NCI-H526 (cell line): ENCODE results near the gene TUBA3E.
"Not testable (repeated sequence)": the region's sequence is repeated elsewhere in the genome, so short reads cannot be mapped to it uniquely, and the experiment has no call there.

ENCODE experiments used
- DNase-seq, 2 experiments: peaks; one replicate each; lab custom pipeline; 2025; lab: John Stamatoyannopoulos, UW

Gene TUBA3E

GRCh38 chr2:130198343-130198742 lies at the start of gene TUBA3E:
Gene TUBA3E (minus strand): TSS chr2:130198439. CDS start chr2:130198360, 79 bp downstream.
- DNase-seq, result no peak

DNA sequence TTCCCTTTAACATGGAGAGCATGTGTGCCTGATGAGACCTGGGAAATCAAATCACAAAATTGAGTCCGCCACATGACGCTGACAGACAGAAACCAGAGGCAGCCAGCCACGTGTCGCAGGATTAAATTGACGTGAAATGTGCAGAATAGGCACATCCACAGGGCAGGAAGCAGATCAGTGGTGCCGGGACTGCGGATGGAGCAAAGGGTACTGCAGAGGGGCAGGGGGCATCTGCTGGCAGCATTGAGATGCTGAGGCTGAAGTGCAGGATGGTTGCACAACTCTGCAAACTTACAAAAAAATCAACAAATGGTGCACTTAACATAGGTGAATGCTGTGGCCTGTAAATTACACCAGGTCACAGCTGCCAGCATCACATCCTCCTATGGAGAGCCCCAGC lies 48.2 kb upstream of the TUBA3E start:
- no peak for DNase-seq

DNA sequence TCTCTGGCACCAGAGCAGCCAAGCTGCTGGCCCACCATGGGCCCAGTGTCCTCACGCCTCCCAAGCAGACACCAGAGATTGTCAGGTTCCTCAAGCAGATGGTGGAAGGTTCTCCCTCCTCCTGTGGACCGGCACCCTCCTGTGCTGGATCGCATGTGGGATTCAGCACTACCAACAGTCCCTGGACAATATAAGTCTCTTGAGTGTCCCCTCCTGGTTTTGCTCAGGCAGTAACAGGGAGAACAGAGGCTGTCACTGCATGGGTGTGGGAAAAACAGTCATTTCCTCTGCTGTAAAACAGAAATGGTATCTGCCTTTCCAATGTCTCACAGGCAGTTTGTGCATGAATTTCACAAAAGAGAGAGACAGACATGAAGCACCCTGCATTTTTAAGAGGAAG lies 47.7 kb upstream of the TUBA3E start:
- no peak for DNase-seq

DNA sequence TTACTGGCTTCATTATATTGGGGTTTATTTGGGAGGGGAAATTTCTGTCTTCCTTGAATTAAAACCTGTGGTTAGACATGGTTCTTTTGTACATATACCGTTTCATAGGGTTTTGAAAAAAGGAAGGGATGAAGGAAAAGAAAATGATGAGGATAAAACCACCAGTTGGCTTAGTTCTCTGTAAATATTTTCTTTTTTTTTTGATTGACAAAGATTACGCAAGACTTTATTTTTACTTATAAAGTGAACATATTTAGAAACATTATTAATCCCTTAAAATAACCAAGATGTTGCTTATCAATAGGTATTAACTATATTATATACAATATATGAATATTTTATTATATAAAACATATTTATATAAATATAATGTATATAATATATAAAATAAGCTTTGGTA lies 45.1 kb upstream of the TUBA3E start:
- DNase-seq, result no peak

DNA sequence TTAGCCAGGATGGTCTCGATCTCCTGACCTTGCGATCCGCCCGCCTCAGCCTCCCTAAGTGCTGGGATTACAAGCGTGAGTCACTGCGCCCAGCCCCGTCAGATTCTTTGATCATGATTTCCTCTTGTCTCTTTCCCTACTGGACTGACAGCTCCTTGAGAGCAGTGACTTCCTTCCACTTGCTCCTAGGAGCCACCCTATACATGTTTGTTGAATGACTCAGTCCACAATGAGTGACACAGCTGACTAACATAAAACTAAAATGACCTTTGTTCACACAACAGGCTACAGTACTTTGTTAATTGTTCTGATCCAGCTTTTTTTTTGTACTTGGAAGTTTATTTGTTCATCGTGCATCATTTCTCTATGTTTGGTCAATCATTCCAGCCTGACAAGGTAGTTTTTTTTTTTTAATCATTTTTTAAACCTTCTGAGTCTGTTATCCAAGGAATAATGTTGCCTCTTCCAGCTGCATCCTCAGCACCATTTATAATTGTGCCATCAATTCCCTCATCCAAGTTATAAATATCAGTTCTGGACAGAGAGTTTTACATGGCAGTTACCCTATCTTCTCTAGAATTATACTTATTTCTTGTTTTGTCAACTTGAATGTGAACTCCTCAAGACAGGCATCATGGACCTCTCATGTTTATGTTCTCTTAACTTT lies 42.9 kb upstream of the TUBA3E start:
- DNase-seq, result no peak

DNA sequence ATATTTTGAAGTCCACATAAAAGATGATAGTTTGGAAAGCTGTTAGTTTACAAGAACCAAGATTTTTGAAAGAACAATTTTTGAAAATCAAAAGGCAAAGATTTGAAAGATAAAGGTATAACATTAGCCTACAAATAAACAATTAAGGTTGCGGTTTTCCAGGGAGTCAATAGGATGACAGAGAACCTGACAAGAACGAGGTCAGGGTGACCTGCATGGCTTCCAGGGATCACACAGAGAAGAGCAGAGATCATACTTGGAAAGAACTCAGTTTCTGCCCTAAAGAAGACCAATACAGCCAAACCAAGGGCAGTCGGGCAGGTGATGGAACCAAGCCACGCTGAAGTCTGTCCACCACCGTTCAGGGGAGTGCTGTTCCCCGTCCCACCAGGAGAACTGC lies 41.3 kb upstream of the TUBA3E start:
- not testable (repeated sequence) for DNase-seq

DNA sequence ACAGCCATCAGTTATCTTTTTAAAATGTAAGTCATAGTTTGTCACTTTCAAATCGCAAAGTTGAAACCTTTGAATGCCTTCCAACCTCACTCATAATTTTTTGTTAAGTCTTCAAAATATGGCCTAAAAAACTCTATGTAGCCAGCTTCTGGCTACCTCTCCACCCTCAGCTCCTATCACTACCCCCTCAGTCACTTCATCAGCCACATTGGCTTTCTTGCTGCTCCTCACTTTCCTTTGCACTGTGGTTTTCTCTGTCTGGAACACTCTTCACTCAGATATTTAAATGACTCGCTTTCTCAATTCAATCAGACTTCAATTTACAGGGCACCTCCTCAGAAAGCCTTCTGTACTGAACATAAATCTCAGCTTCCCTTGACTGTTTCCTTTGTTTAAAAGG lies 34.8 kb upstream of the TUBA3E start:
- not testable (repeated sequence) for DNase-seq

DNA sequence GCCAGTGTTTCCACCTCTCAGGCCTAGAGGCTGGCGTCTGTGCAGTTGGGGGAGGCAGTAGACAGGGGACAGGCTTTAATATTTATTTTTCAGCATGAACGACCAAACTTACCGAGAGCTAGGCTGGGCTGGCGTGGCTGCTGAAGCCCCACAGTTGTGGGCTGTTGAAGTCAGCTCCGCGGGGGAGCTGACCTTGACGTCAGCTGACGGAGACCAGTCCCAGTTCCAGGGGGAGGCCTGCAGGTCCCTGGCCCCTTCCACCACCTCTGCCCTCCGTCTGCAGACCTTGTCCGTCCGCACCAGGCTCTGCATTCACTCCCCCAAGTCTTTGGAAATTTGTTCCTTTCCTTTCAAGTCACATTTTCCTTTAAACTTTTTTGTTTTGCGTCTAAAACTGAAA lies 33.4 kb upstream of the TUBA3E start:
- no peak for DNase-seq

DNA sequence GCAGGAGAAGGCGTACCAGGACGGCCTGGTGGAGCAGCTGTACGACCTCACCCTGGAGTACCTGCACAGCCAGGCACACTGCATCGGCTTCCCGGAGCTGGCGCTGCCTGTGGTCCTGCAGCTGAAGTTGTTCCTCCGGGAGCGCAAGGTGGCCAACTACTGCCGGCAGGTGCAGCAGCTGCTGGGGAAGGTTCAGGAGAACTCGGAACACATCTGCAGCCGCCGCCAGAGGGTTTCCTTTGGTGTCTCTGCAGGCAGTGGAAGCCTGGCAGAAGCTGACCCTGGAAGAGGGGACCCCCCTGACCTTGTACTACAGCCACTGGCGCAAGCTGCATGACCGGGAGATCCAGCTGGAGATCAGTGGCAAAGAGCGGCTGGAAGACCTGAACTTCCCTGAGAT lies 32.7 kb upstream of the TUBA3E start:
- peak in 1 of 2 experiments; percentile 11 for DNase-seq

GRCh38 chr2:130230376-130230775 lies 32.1 kb upstream of the TUBA3E start:
- not testable (repeated sequence) for DNase-seq

DNA sequence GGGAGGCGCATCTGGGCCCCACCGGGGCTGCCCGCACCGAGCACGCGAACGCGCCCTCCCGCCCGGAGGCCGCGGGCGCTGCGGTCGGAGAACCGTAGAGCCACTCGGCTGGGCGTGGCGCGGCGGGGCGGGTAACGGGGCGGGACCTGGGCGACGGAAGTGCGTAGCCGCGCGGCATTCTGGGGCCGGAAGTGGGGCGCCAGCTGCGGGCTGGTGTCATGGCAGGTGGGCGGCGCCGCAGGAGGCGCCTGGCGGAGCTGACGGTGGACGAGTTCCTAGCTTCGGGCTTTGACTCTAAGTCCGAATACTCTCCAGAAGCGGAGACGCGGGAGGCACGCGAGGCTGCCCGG lies 30.9 kb upstream of the TUBA3E start:
- DNase-seq, result not testable (repeated sequence)

- DNase-seq, result not testable (repeated sequence)
Measured at GRCh38 chr2:130228467-130229160, 30.4 kb upstream of the TUBA3E start.

GRCh38 chr2:130228005-130228404 lies 29.8 kb upstream of the TUBA3E start:
- not testable (repeated sequence) for DNase-seq

DNA sequence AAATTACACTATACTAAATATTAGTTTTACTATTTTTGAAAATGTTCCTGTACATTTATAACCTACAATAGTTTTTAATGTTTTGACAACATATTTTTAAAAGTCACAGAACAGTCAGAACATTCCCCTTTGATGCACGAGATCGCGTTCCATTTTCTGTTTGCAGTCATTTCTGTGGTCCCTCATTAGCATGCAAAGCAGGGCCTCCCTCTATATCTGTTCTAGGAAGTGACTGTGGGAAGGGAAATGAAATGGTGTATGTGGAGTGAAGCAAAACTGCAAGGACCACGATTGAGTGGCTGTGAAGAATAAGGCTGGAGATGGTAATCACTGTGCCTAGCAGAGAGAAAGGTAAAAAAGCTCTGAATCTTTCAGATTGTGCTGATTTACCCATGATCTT lies 24.3 kb upstream of the TUBA3E start:
- DNase-seq, result peak in 1 of 2 experiments; percentile 52

DNA sequence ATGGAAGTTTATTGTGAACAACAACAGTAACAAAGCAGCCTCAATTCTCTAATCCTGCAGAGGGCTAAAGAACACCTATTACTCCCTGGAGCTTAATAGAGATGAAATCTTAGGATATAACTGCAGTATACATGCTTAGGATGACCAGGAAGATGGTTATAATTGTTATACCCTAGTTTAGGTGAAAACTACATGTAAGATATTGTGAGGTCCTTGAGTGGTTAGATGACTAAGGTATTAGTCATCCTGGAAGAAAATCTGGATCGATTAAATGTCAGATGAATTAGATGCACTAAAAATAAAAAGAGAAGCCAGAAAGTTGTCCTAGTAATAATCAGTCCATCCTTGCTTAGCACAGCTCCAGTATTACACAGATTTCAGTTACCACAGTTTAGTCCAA lies 22.3 kb upstream of the TUBA3E start:
- DNase-seq, result not testable (repeated sequence)

GRCh38 chr2:130219147-130219546 lies 20.9 kb upstream of the TUBA3E start:
- not testable (repeated sequence) for DNase-seq

DNA sequence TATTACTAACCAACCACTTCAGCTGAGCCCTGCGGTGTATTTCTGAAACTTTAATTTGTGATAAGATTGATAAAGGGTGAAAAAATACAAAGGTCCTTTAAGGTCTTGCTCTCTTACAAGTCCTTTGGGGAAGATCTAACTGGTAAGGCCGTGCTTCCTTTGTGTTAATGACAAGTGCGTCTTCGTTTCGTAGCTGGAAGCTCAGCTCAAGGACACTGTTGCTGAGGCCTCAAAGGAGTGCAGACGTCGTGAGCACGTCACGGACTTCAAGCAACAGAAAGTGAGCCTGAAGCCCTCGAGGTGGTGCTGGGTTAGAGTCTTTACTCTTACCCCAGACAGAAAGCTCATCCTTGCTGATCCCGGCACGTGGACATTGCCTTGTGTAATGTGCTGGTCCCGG lies 8.8 kb upstream of the TUBA3E start:
- not testable (repeated sequence) for DNase-seq

GRCh38 chr2:130203150-130203549 lies 4.9 kb upstream of the TUBA3E start:
- DNase-seq, result not testable (repeated sequence)

- not testable (repeated sequence) for DNase-seq
Measured at GRCh38 chr2:130202518-130202917, 4.3 kb upstream of the TUBA3E start.

DNA sequence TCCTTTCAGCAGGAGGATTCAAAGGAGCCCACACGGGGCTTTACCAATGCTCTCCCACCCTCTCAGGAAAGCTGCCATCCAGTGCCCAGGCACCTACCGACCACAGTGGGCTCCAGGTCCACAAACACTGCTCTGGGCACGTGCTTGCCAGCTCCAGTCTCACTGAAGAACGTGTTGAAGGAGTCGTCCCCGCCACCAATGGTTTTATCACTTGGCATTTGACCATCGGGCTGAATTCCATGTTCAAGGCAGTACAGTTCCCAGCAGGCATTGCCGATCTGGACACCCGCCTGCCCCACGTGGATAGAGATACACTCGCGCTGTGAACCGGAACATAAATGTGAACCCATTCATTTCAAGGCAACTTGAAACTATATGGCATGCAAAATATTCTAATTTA lies 2.2 kb downstream of the TUBA3E start:
- not testable (repeated sequence) for DNase-seq

GRCh38 chr2:130195089-130195635 lies 3.1 kb downstream of the TUBA3E start:
- DNase-seq, result not testable (repeated sequence)

DNA sequence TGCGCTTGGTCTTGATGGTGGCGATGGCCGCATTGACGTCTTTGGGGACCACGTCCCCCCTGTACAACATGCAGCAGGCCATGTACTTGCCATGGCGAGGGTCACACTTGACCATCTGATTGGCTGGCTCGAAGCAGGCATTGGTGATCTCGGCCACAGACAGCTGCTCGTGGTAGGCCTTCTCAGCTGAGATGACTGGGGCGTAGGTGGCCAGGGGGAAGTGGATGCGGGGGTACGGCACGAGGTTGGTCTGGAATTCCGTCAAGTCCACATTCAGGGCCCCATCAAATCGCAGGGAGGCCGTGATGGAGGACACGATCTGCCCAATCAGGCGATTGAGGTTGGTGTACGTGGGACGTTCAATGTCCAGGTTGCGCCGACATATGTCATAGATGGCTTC lies 4.4 kb downstream of the TUBA3E start:
- not testable (repeated sequence) for DNase-seq

DNA sequence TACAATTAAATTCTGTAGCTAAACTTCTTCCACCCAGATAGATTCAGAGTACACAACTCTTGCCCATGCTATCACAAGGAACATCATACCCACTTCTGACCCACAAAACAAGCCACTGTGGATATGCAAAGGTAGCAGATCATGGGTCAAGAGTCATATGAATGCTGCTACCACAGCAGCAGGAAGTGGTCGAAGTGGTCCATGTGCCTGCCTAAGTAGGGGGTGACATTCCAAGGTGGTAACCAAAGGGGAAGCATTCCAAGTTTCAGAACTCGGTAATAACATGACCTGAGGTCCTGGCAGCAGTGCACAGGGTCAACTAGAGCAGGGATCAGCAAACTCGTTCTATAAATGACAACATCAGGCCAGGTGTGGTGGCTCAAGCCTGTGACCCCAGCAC lies 5.8 kb downstream of the TUBA3E start:
- not testable (repeated sequence) for DNase-seq
